NK-92 treated with Interleukin-12 subunit alpha and Interleukin-12 subunit beta, amount 100 ng/mL, for 24 hours (cell line): ENCODE data around the gene SNX15.
A peak's percentile ranks its signal among the peaks of the same experiment; 100 is the strongest.
"Not testable (repeated sequence)": the region's sequence is repeated elsewhere in the genome, so short reads cannot be mapped to it uniquely, and the experiment has no call there.

Source experiments
- DNase-seq: peaks from one replicate; lab custom pipeline; 2025; lab: John Stamatoyannopoulos, UW

The SNX15 gene

GRCh38 chr11:65014726-65015227 is 12.5 kb upstream of the SNX15 start:
- DNase-seq: no peak

DNA sequence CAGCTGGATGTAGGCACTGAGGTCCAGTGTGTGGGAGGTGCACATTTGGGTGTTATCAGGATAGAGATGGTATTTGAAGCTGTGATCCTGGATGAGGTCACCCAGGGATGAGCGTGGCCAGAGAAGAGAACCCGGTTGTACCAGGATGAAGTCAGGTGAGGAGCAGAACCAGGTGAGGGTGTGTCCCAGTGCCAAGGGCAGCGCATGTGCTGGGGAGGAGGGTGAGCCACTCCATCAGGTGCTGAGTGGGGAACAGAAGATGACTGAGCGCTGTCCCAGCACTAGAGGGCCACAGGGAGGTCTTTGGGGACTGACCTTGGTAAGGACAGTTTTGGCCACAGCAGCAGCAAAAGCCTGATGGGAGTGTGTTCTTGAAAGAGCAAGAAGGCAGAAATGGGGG is 10.5 kb upstream of the SNX15 start:
- no peak for DNase-seq

GRCh38 chr11:65017937-65018336 is 9.3 kb upstream of the SNX15 start:
- DNase-seq: no peak

- no peak for DNase-seq
These were observed 7.4 kb upstream of the SNX15 start for GRCh38 chr11:65019824-65020223.

GRCh38 chr11:65021003-65021402 is 6.2 kb upstream of the SNX15 start:
- peak; percentile 58 for DNase-seq

- no peak for DNase-seq
These were observed 5.7 kb upstream of the SNX15 start for GRCh38 chr11:65021509-65021908.

GRCh38 chr11:65023502-65023901 is 3.7 kb upstream of the SNX15 start:
- DNase-seq: not testable (repeated sequence)

- DNase-seq: no peak
These were observed 429 bp upstream of the SNX15 start for GRCh38 chr11:65026810-65027209.

GRCh38 chr11:65032216-65032615 is 5.0 kb downstream of the SNX15 start:
- no peak for DNase-seq

GRCh38 chr11:65034423-65034822 is 7.2 kb downstream of the SNX15 start:
- DNase-seq: no peak

GRCh38 chr11:65035579-65035978 is 8.3 kb downstream of the SNX15 start:
- DNase-seq: no peak

DNA sequence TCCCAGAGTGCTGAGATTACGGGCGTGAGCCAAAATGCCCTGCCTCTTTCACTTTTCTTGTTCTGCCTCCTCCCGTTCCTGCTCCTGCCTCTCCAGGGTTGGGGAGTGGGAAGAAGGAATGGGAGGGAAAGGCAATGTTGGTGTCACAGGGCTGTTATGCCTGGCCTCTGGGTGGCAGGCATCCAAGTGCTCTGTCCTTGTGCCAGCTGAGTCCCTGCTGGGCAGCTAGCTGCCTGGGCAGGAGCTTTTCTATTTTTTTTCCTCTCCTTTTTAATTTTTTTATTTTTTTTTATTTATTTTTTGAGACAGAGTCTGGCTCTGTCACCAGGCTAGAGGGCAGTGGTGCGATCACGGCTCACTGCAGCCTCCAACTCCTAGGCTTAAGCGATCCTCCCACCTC is 9.7 kb downstream of the SNX15 start:
- DNase-seq: no peak

DNA sequence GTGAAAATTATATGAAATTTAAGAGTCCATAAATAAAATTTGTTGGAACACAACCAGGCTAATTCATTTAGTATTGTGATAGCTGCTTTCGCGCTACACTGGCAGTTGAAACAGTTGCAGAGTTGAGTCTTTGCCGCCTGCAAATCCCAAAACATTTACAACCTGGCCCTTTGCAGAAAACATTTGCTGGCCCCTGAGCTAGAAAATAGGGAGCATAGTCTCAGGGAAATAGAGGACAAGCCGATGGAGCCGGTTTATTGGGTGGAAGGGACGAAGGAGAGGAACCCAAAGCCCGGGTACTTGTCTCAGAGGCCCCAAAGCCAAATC is 13.2 kb downstream of the SNX15 start:
- no peak for DNase-seq

GRCh38 chr11:65040847-65041622 is 13.8 kb downstream of the SNX15 start, which contains the start of gene SAC3D1:
SAC3D1 (plus strand) TSS chr11:65041210; CDS start chr11:65041293, 83 bp downstream.
- DNase-seq: peak; percentile 93

GRCh38 chr11:65042891-65043290 is 15.7 kb downstream of the SNX15 start:
- no peak for DNase-seq

- no peak for DNase-seq
These were observed 16.8 kb downstream of the SNX15 start for GRCh38 chr11:65043881-65044501.

DNA sequence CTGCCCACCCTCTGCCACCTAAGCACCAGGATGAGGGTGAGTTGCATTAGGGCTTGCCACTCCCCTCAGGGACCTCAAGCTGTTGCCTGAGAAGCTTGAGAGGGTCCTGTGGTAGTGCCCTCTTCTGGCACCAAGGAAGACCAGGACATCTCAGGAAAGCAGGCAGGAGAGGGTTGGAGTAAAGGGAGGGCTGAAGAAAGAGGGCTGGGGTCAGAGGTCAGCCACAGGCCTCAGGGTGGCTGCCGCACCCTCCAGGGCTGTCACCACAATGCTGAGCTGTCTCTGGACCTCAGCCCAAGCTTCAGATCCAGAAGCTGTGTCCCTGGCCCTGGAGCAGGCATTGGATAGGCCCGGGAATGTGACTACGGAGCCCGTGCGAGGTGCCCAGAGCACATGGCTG is 17.8 kb downstream of the SNX15 start:
- DNase-seq: no peak

- DNase-seq: no peak
These were observed 18.5 kb downstream of the SNX15 start for GRCh38 chr11:65045728-65046127.

DNA sequence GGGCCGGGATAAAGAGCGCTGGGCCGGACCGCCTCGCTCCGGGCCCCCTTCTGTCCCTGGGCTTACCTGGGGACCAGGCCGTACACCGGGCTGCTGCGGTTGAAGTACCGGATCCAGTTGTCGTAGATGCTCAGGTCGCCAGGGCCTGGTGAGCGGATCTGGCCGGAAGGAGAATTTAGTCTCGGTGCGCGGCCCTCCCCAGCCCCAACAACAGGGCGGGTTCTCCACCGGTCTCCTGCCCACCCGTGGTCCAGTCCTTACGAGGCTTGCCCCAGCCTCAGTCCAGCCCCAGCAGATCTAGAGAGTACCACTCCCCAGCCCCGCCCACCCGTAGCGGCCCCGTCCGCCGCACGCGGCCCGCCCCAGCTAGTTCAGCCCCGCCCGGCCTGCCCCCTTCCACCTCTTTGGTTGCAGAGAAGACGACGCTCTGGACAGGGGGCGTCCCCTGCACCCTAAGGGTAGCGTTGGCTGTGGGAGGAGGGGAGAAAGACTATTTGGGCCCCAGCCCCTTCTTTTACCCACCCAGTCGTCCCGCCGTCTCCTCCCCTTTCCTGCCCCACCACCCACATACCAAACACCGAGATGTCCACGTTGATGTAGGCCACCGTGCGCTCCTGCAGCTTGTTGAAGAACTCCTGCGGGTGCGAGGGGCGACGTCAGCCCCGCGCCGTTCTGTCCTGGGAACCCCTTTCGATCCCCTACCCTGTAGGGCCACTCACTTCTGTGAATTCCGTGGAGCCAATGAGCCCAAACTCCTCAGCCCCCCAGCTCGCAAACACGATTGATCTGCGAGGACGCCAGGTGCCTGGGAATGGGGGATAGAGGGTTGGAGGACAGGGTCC is 20.6 kb downstream of the SNX15 start:
- DNase-seq: no peak

GRCh38 chr11:65051398-65051858 is 24.2 kb downstream of the SNX15 start:
- no peak for DNase-seq

DNA sequence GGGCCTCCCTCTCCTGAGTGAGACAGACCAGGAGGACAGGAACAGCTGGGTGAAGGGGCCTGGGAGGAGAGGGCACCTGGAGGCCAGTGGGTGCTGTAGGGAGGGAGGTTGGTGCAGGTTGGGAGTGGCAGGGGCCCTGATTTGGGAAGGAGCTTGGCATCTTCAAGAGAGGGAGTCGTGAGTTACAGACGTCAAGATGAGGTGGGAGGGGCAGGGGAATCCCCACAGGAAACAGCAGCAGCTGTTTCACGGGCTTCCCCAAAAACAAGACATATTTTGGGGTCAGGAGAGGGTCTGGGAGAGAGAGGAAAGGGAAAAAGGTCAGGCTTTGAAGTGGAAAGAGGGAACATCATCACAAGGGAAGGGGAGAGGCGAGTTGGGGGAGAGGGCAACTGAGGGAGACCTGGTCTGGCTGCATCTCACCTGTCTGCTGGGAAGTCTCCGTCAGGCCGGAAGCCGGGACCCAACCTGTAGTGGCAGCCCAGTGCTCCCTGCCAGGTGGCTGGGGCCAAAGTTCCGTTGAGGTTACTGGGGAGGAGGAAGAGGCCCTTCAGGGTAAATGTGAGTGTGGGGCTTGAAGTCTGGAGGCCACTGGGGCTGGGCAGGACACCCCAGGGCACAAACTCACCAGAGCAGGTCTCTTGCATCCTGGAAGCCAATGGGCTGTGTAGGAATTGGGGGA is 26.7 kb downstream of the SNX15 start:
- no peak for DNase-seq

DNA sequence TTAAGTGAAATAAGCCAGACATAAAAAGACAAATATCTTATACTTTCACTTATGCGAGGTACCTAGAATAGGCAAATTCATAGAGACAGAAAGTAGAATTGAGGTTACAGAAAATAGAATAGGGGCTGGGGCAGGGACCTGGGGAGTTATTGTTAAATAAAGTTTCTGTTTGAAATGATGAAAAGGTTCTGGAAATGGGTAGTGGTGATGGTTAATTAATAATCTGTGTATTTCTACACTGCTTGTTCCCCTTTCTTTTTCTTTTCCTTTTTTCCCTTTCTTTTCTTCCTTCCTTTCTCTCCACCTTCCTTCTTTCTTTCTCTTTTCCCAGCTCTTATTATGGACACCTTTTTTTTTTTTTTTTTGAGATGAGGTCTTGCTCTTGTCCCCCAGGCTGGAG is 28.3 kb downstream of the SNX15 start:
- DNase-seq: no peak
